GM12878 (cell line): ENCODE results near the gene TSC22D1. TPM values are rescaled to one million over a fixed set of nuclear protein-coding genes. Genes with fewer than 3 reads are reported as not detected.

Source experiments
- E2F4 ChIP-seq: IDR thresholded peaks from 2 replicates; pipeline ENCODE4 v1.6.1; 2012; ENCODE audit warnings: low read depth, low read length, improper control_type of control experiment
- MXI1 ChIP-seq: fragments of 150-350 bp; IDR thresholded peaks from 2 replicates; pipeline ENCODE4 v1.6.1; 2011; ENCODE audit warnings: low read depth, mild to moderate bottlenecking, inconsistent platforms, low read length, improper control_type of control experiment
- STAT1 ChIP-seq: fragments of 450-650 bp; conservative IDR thresholded peaks from 2 replicates; pipeline ENCODE4 v1.6.1; 2014; ENCODE audit warnings: antibody characterized with exemption, mild to moderate bottlenecking
- TBL1XR1 ChIP-seq: IDR thresholded peaks from 2 replicates; pipeline ENCODE4 v1.6.1; 2012; ENCODE audit warnings: low read depth, low read length, improper control_type of control experiment
- WRNIP1 ChIP-seq: IDR thresholded peaks from 2 replicates; pipeline ENCODE4 v1.6.1; 2011; ENCODE audit warnings: low read depth, low read length, improper control_type of control experiment, borderline replicate concordance
- ZBTB40 ChIP-seq: fragments of 450-650 bp; IDR thresholded peaks from 2 replicates; pipeline ENCODE4 v1.6.1; 2016; ENCODE audit warnings: mild to moderate bottlenecking, moderate library complexity, borderline replicate concordance
- polyA plus RNA-seq, 11 experiments: library from polyadenylated mRNA; depleted of rRNA in 4 of 11; unstranded in 6 of 11; stranded (reverse) in 5 of 11; fragments of >200 nt; fragmentation: Nextera tagmentation in 4 of 11; fragmentation: Illumina TruSeq in 1 of 11; extraction: Ambion mirVana in 4 of 11; extraction: Trizol in 1 of 11; gene quantifications; 1 replicate in 1 of 11; 2 replicates in 10 of 11; pipeline versions ENCODE4 v1.2.1 to v1.2.3, GENCODE V29; 2011 to 2016; ENCODE audit warnings: inconsistent platforms in 2 of 11, missing spikeins in 2 of 11, low read depth in 1 of 11
- total RNA-seq, 4 experiments: library from RNA; depleted of rRNA in 3 of 4; stranded (reverse); fragments of >200 nt in 3 of 4; fragmentation: Illumina TruSeq in 1 of 4; extraction: Trizol in 1 of 4; gene quantifications; 2 replicates each; pipeline versions ENCODE4 v1.2.1 to v1.2.3, GENCODE V29; 2013 to 2021
- TF ChIP-seq, protein P1 (sequence below): IDR thresholded peaks from 2 replicates; pipeline ENCODE4 v1.6.1; 2011; ENCODE audit warnings: borderline replicate concordance, low read depth, mild to moderate bottlenecking, moderate library complexity, low read length; ENCODE audit not compliant: insufficient read depth, poor library complexity, severe bottlenecking

TSC22D1 gene
- total and polyA plus RNA-seq, 10 of the 15 experiments (the other 5 are each of a cell fraction or from before 2014, with no cell fraction given) = 0.37 to 15.7 (median 7.5) TPM

GRCh38 chr13:44404261-44405132 is 171.6 kb downstream of the TSC22D1 start (continued):
- TF ChIP-seq ZBTB40 = no peak
- no peak for TF ChIP-seq MXI1
- no peak for TF ChIP-seq STAT1
- no peak for TF ChIP-seq WRNIP1
- TF ChIP-seq E2F4 = no peak
- no peak for TF ChIP-seq TBL1XR1
- TF ChIP-seq, protein P1, sequence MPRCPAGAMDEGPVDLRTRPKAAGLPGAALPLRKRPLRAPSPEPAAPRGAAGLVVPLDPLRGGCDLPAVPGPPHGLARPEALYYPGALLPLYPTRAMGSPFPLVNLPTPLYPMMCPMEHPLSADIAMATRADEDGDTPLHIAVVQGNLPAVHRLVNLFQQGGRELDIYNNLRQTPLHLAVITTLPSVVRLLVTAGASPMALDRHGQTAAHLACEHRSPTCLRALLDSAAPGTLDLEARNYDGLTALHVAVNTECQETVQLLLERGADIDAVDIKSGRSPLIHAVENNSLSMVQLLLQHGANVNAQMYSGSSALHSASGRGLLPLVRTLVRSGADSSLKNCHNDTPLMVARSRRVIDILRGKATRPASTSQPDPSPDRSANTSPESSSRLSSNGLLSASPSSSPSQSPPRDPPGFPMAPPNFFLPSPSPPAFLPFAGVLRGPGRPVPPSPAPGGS = no peak
